Measurements from ENCODE around the gene MYO10.

DNA sequence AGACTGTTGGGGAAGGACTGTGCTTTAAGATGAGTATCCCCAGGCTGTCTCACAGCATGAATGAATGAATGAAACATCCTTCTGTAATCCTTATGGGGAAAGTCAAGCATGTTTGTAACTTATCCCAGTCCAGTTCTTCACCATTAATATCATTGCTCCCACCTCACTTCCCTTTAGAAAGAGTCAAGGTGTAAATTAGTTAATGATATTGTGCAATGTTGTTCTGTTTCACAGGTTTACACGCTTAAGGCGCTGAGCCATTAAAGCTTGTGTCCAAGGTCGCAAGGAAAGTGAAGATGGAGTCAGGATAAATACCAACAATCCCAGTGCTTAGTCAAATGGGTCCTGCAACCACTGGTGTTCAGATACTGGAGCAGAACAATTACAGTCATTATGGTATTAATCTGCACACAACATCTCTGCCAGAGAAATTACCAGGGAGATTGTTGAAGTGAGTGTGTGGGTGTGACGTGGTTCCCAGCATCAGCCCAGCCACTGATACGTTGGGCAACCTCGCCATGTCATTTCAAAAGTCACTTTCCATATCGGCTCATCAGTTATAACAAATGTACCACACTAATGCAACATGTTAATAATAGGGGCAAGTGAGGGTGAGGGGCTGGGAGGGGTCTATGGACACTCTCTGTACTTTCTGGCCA lies 1.5 kb upstream of the MYO10 start:
- TF ChIP-seq POLR2AphosphoS5 (IDR thresholded peaks at IDR 0.05) = no peak
- TF ChIP-seq, protein P1, sequence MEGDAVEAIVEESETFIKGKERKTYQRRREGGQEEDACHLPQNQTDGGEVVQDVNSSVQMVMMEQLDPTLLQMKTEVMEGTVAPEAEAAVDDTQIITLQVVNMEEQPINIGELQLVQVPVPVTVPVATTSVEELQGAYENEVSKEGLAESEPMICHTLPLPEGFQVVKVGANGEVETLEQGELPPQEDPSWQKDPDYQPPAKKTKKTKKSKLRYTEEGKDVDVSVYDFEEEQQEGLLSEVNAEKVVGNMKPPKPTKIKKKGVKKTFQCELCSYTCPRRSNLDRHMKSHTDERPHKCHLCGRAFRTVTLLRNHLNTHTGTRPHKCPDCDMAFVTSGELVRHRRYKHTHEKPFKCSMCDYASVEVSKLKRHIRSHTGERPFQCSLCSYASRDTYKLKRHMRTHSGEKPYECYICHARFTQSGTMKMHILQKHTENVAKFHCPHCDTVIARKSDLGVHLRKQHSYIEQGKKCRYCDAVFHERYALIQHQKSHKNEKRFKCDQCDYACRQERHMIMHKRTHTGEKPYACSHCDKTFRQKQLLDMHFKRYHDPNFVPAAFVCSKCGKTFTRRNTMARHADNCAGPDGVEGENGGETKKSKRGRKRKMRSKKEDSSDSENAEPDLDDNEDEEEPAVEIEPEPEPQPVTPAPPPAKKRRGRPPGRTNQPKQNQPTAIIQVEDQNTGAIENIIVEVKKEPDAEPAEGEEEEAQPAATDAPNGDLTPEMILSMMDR (IDR thresholded peaks at IDR 0.05) = no peak

All from breast epithelium (tissue), 3 donors.